K562 (cell line): ENCODE data around the gene UBQLNL. TPM values are rescaled to one million over a fixed set of nuclear protein-coding genes. Genes with fewer than 3 reads are reported as not detected.

Experiments used
- ARNT ChIP-seq, 2 experiments: fragments of 450-650 bp; IDR thresholded peaks; 2 replicates each; pipeline ENCODE4 v1.6.1; 2016; ENCODE audit warnings: mild to moderate bottlenecking in 1 of 2
- DDX20 ChIP-seq: fragments of 450-650 bp; IDR thresholded peaks from 2 replicates; pipeline ENCODE4 v1.6.1; 2016; ENCODE audit warnings: missing genetic modification characterization, low read depth, mild to moderate bottlenecking, missing compliant biosample characterization, moderate library complexity
- ELF1 ChIP-seq: fragments of 200-800 bp; sonication (Bioruptor generic); IDR thresholded peaks from 2 replicates; pipeline ENCODE4 v1.6.1; 2016; ENCODE audit warnings: missing genetic modification characterization, missing compliant biosample characterization
- ESRRA ChIP-seq: fragments of 450-650 bp; IDR thresholded peaks from 2 replicates; pipeline ENCODE4 v1.6.1; 2014; ENCODE audit warnings: low read depth, mild to moderate bottlenecking, moderate library complexity, borderline replicate concordance
- HDAC8 ChIP-seq: fragments of 450-650 bp; IDR thresholded peaks from 2 replicates; pipeline ENCODE4 v1.6.1; 2016; ENCODE audit warnings: mild to moderate bottlenecking, missing genetic modification characterization, moderate library complexity, missing compliant biosample characterization
- KAT2B ChIP-seq: IDR thresholded peaks from one replicate; pipeline ENCODE4 v1.6.1; 2012; ENCODE audit warnings: low read depth, mild to moderate bottlenecking, control low read depth, inconsistent platforms, low read length, moderate library complexity
- MECOM ChIP-seq: fragments of 250-450 bp; sonication (Bioruptor Pico); IDR thresholded peaks from 2 replicates; pipeline ENCODE4 v1.8.0; 2022; ENCODE audit warnings: inconsistent platforms
- RBM39 ChIP-seq: fragments of 200-400 bp; formaldehyde crosslinking; optimal IDR thresholded peaks from 2 replicates; pipeline ENCODE3; 2018; ENCODE audit warnings: low read depth, low read length
- SIX5 ChIP-seq, 2 experiments: IDR thresholded peaks; 2 replicates each; pipeline ENCODE4 v1.6.1; 2011; ENCODE audit warnings: low read length in 2 of 2, borderline replicate concordance in 1 of 2, low read depth in 1 of 2, mild to moderate bottlenecking in 1 of 2, moderate library complexity in 1 of 2; ENCODE audit not compliant: insufficient read depth in 1 of 2
- SMARCC2 ChIP-seq: fragments of 450-650 bp; IDR thresholded peaks from 2 replicates; pipeline ENCODE4 v1.6.1; 2017; ENCODE audit warnings: antibody characterized with exemption, moderate library complexity, mild to moderate bottlenecking, low read depth
- ZBTB17 ChIP-seq: fragments of 450-650 bp; formaldehyde crosslinking; IDR thresholded peaks from 2 replicates; pipeline ENCODE4 v1.4.0; 2020; ENCODE audit warnings: mild to moderate bottlenecking
- ZEB2 ChIP-seq: fragments of 450-650 bp; IDR thresholded peaks from 2 replicates; pipeline ENCODE4 v1.6.1; 2016
- polyA plus RNA-seq, 8 experiments: library from polyadenylated mRNA; depleted of rRNA in 4 of 8; stranded (reverse) in 5 of 8; unstranded in 3 of 8; fragments of >200 nt; fragmentation: Nextera tagmentation in 2 of 8; fragmentation: Illumina TruSeq in 1 of 8; extraction: Ambion mirVana in 2 of 8; extraction: Trizol in 1 of 8; gene quantifications; 2 replicates each; pipeline versions ENCODE4 v1.2.1 to v1.2.3, GENCODE V29; 2011 to 2014; ENCODE audit warnings: inconsistent platforms in 1 of 8, missing spikeins in 1 of 8
- total RNA-seq, 7 experiments: library from RNA; depleted of rRNA in 6 of 7; stranded (reverse); fragments of >200 nt in 6 of 7; fragmentation: Illumina TruSeq in 2 of 7; extraction: Trizol in 2 of 7; gene quantifications; 2 replicates each; pipeline versions ENCODE4 v1.2.1 to v1.2.3, GENCODE V29; 2011 to 2021; ENCODE audit warnings: low replicate concordance in 1 of 7
- TF ChIP-seq, protein P1 (sequence below): fragments of 250-450 bp; sonication (Bioruptor Pico); IDR thresholded peaks from 2 replicates; pipeline ENCODE4 v1.5.0; 2021
- TF ChIP-seq, protein P2 (sequence below): fragments of 450-650 bp; formaldehyde crosslinking; IDR thresholded peaks from 2 replicates; pipeline ENCODE4 v1.4.0; 2020; ENCODE audit warnings: mild to moderate bottlenecking, moderate library complexity
- TF ChIP-seq, protein P3 (sequence below): fragments of 450-650 bp; formaldehyde crosslinking; IDR thresholded peaks from 2 replicates; pipeline ENCODE4 v1.4.0; 2022; ENCODE audit warnings: mild to moderate bottlenecking, moderate library complexity
- TF ChIP-seq, protein P4 (sequence below): fragments of 450-650 bp; IDR thresholded peaks from 2 replicates; pipeline ENCODE4 v1.6.1; 2017; ENCODE audit warnings: antibody characterized with exemption

The UBQLNL gene
- total and polyA plus RNA-seq, 9 of the 15 experiments (the other 6 are each of a cell fraction or from before 2014, with no cell fraction given): 0.07 to 0.27 (median 0.14) TPM

DNA sequence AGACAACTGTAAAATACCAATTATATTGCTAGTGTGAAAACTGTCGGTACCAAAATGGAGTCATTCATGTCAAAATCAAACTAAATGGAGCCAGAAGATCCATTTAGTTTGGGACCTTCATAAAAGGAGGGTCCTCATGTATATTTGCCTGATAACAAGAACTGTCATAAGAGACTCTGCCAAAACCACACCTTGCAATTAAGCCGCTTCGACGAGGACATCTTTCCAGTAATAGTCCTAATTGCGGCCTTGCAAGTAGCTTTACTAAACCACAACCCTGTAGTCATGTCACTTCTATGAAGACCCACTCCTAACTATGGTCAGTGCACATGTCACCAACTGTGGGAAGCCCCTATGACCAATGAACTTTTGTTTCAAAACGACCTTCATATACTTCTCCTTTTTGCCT lies 16.1 kb downstream of the UBQLNL start (continued):
- TF ChIP-seq, protein P1, sequence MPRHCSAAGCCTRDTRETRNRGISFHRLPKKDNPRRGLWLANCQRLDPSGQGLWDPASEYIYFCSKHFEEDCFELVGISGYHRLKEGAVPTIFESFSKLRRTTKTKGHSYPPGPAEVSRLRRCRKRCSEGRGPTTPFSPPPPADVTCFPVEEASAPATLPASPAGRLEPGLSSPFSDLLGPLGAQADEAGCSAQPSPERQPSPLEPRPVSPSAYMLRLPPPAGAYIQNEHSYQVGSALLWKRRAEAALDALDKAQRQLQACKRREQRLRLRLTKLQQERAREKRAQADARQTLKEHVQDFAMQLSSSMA (CRISPR knock-in tag): no peak
- TF ChIP-seq SIX5 (IDR thresholded peaks at IDR 0.05; ENCODE audit: borderline replicate concordance in 1 of 2, insufficient read depth in 1 of 2, low read depth in 1 of 2, low read length in 2 of 2) (no peak), KAT2B (no peak), DDX20 (tag) (no peak), HDAC8 (tag) (no peak), RBM39 (no peak), ARNT (IDR thresholded peaks at IDR 0.05) (no peak), MECOM (CRISPR knock-in tag) (no peak), ZBTB17 (CRISPR knock-in tag) (no peak), ESRRA (no peak), ELF1 (tag) (no peak), SMARCC2 (no peak), ZEB2 (no peak)
- TF ChIP-seq, protein P2, sequence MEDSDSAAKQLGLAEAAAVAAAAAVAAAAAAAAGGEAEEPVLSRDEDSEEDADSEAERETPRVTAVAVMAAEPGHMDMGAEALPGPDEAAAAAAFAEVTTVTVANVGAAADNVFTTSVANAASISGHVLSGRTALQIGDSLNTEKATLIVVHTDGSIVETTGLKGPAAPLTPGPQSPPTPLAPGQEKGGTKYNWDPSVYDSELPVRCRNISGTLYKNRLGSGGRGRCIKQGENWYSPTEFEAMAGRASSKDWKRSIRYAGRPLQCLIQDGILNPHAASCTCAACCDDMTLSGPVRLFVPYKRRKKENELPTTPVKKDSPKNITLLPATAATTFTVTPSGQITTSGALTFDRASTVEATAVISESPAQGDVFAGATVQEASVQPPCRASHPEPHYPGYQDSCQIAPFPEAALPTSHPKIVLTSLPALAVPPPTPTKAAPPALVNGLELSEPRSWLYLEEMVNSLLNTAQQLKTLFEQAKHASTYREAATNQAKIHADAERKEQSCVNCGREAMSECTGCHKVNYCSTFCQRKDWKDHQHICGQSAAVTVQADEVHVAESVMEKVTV: no peak
- TF ChIP-seq, protein P3, sequence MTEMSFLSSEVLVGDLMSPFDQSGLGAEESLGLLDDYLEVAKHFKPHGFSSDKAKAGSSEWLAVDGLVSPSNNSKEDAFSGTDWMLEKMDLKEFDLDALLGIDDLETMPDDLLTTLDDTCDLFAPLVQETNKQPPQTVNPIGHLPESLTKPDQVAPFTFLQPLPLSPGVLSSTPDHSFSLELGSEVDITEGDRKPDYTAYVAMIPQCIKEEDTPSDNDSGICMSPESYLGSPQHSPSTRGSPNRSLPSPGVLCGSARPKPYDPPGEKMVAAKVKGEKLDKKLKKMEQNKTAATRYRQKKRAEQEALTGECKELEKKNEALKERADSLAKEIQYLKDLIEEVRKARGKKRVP (CRISPR knock-in tag): no peak
- TF ChIP-seq, protein P4, sequence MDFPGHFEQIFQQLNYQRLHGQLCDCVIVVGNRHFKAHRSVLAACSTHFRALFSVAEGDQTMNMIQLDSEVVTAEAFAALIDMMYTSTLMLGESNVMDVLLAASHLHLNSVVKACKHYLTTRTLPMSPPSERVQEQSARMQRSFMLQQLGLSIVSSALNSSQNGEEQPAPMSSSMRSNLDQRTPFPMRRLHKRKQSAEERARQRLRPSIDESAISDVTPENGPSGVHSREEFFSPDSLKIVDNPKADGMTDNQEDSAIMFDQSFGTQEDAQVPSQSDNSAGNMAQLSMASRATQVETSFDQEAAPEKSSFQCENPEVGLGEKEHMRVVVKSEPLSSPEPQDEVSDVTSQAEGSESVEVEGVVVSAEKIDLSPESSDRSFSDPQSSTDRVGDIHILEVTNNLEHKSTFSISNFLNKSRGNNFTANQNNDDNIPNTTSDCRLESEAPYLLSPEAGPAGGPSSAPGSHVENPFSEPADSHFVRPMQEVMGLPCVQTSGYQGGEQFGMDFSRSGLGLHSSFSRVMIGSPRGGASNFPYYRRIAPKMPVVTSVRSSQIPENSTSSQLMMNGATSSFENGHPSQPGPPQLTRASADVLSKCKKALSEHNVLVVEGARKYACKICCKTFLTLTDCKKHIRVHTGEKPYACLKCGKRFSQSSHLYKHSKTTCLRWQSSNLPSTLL: no peak
